HepG2 (cell line): ENCODE results near the gene ACTL8. TPM values are rescaled to one million over a fixed set of nuclear protein-coding genes. Genes with fewer than 3 reads are reported as not detected.

Experiments used
- CCAR2 ChIP-seq: fragments of 200-400 bp; formaldehyde crosslinking; optimal IDR thresholded peaks from 2 replicates; pipeline ENCODE3; 2018; ENCODE audit warnings: low read depth, mild to moderate bottlenecking, low read length, moderate library complexity
- GABPA ChIP-seq, 2 experiments: IDR thresholded peaks; 2 replicates each; pipeline ENCODE4 v1.6.1; 2011 to 2016; ENCODE audit warnings: low read depth in 2 of 2, low read length in 1 of 2, missing biosample characterization in 1 of 2, missing genetic modification characterization in 1 of 2
- KDM2A ChIP-seq: sonication (generic); formaldehyde crosslinking; IDR thresholded peaks from 2 replicates; pipeline ENCODE4 v1.4.0; 2020; ENCODE audit warnings: low read depth, missing genetic modification reagents, borderline replicate concordance
- ZBTB39 ChIP-seq: sonication (generic); formaldehyde crosslinking; IDR thresholded peaks from 2 replicates; pipeline ENCODE4 v1.5.0; 2020; ENCODE audit warnings: missing genetic modification reagents
- ZFP36L1 ChIP-seq: sonication (generic); formaldehyde crosslinking; IDR thresholded peaks from 2 replicates; pipeline ENCODE4 v1.8.0; 2022; ENCODE audit warnings: mild to moderate bottlenecking, missing genetic modification reagents, moderate library complexity
- ZNF350 ChIP-seq: sonication (generic); formaldehyde crosslinking; IDR thresholded peaks from 2 replicates; pipeline ENCODE4 v1.4.0; 2020; ENCODE audit warnings: mild to moderate bottlenecking, low read depth, missing genetic modification reagents, borderline replicate concordance
- ZNF530 ChIP-seq: sonication (generic); formaldehyde crosslinking; IDR thresholded peaks from 2 replicates; pipeline ENCODE4 v1.5.0; 2020; ENCODE audit warnings: low read depth, mild to moderate bottlenecking, missing genetic modification reagents
- polyA plus RNA-seq, 8 experiments: library from polyadenylated mRNA; depleted of rRNA in 3 of 8; stranded (reverse) in 7 of 8; unstranded in 1 of 8; fragments of >200 nt; fragmentation: Illumina TruSeq in 4 of 8; extraction: Trizol in 4 of 8; gene quantifications; 2 replicates each; pipeline versions ENCODE4 v1.2.1 to v1.2.3, GENCODE V29; 2011 to 2016; ENCODE audit warnings: low read depth in 4 of 8, missing spikeins in 1 of 8, mixed read lengths in 1 of 8; ENCODE audit not compliant: insufficient read depth in 1 of 8
- total RNA-seq, 5 experiments: library from RNA; depleted of rRNA; stranded (reverse); fragments of >200 nt; fragmentation: Illumina TruSeq; extraction: Trizol; gene quantifications; 2 replicates each; pipeline ENCODE4 v1.2.3, GENCODE V29; 2016; ENCODE audit warnings: low read depth in 1 of 5

ACTL8 gene
- total and polyA plus RNA-seq, 2 of the 13 experiments (the other 11 are each of a cell fraction or from before 2014, with no cell fraction given), result 0.09 to 0.64 TPM

GRCh38 chr1:17875882-17876280 is 120.7 kb downstream of the ACTL8 start (continued):
- no peak for TF ChIP-seq KDM2A
- TF ChIP-seq GABPA (IDR thresholded peaks at IDR 0.05; ENCODE audit: low read depth, low read length), result no peak
- no peak for TF ChIP-seq GABPA (CRISPR knock-in tag; IDR thresholded peaks at IDR 0.05; ENCODE audit: low read depth)
- TF ChIP-seq ZFP36L1 (CRISPR knock-in tag), result no peak
- no peak for TF ChIP-seq CCAR2
- TF ChIP-seq ZNF350, result no peak
- no peak for TF ChIP-seq ZBTB39
- no peak for TF ChIP-seq ZNF530 (CRISPR knock-in tag)
- TF ChIP-seq, all 625 proteins: peak for 0

Other genes with a start within 250 kb of the ACTL8 start
- 26.2 and 46.5 TPM in 2 replicates for gene ARHGEF10L, start 215.6 kb upstream of the ACTL8 start, total RNA-seq (2016; rRNA removed; fragmentation: Illumina TruSeq; extraction: Trizol)
- gene ARHGEF10L, start 215.6 kb upstream of the ACTL8 start, polyA plus RNA-seq (2011; rRNA removed), result 78.3 and 107 TPM in 2 replicates